Neural cell (in vitro differentiated cells): ENCODE results near the gene SDF2L1.

ENCODE experiments used
- CTCF ChIP-seq: fragments of 450-650 bp; IDR thresholded peaks from 2 replicates; pipeline ENCODE4 v1.5.1; 2014; ENCODE audit warnings: antibody characterized with exemption, mild to moderate bottlenecking, moderate library complexity; ENCODE audit not compliant: poor library complexity, severe bottlenecking
- REST ChIP-seq: IDR thresholded peaks from 2 replicates; pipeline ENCODE4 v1.6.1; 2012; ENCODE audit warnings: borderline replicate concordance
- SMC3 ChIP-seq: fragments of 450-650 bp; conservative IDR thresholded peaks from 2 replicates; pipeline ENCODE4 v1.6.1; 2014; ENCODE audit warnings: antibody characterized with exemption, mild to moderate bottlenecking, moderate library complexity; ENCODE audit not compliant: poor library complexity

GRCh38 chr22:21681566-21682370 is 39.7 kb downstream of the SDF2L1 start:
- TF ChIP-seq SMC3 = no peak
- no peak for TF ChIP-seq CTCF
- no peak for TF ChIP-seq REST
